Liver (tissue), 3 donors: ENCODE data around the gene TAF7.

Source experiments
- GABPA ChIP-seq, 2 donors: IDR thresholded peaks in 1 of 2; conservative IDR thresholded peaks in 1 of 2; 2 replicates each; pipeline ENCODE4 v1.6.1; 2016; ENCODE audit warnings: antibody characterized with exemption in 2 of 2, mild to moderate bottlenecking in 1 of 2, moderate library complexity in 1 of 2
- TAF1 ChIP-seq: conservative IDR thresholded peaks from 2 replicates; pipeline ENCODE4 v1.6.1; 2016; ENCODE audit warnings: antibody characterized with exemption, mild to moderate bottlenecking
- TF ChIP-seq, protein P1 (sequence below): fragments of 150-350 bp; IDR thresholded peaks from 2 replicates; pipeline ENCODE4 v1.5.1; 2017; ENCODE audit warnings: improper control_type of control experiment, low read depth, low read length; ENCODE audit not compliant: missing input control
- TF ChIP-seq, protein P2 (sequence below): IDR thresholded peaks from 2 replicates; pipeline ENCODE4 v1.6.1; 2016; ENCODE audit warnings: antibody characterized with exemption
- TF ChIP-seq, protein P3 (sequence below): IDR thresholded peaks from 2 replicates; pipeline ENCODE4 v1.6.1; 2016; ENCODE audit warnings: antibody characterized with exemption
- donor health status: healthy.
- donor health status: healthy.

DNA sequence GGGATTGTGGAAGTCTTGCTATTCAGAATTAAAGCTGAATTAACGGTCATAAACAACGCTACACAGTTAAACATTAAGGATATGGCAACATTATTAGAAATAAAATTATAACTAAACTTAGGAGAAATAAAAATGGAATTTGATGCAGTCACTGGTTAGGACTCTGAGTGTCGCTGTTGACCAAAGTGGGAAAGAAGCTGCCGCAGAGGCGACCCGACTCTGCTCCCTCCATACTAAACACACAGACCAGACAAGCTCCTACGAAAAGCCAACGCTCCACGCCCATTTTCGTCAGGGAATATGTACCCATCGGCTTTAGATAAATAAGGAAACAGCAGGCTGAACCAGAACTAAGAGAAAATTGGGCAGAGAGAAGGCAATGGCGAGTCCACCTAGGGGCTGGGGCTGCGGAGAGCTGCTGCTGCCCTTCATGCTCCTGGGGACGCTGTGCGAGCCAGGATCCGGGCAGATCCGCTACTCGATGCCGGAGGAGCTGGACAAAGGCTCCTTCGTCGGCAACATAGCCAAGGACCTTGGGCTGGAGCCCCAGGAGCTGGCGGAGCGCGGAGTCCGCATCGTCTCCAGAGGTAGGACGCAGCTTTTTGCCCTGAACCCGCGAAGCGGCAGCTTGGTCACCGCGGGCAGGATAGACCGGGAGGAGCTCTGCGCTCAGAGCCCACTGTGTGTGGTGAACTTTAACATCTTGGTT, 43.5 kb upstream of the TAF7 start, which contains the start of gene PCDHGA5:
- TF ChIP-seq, protein P1, sequence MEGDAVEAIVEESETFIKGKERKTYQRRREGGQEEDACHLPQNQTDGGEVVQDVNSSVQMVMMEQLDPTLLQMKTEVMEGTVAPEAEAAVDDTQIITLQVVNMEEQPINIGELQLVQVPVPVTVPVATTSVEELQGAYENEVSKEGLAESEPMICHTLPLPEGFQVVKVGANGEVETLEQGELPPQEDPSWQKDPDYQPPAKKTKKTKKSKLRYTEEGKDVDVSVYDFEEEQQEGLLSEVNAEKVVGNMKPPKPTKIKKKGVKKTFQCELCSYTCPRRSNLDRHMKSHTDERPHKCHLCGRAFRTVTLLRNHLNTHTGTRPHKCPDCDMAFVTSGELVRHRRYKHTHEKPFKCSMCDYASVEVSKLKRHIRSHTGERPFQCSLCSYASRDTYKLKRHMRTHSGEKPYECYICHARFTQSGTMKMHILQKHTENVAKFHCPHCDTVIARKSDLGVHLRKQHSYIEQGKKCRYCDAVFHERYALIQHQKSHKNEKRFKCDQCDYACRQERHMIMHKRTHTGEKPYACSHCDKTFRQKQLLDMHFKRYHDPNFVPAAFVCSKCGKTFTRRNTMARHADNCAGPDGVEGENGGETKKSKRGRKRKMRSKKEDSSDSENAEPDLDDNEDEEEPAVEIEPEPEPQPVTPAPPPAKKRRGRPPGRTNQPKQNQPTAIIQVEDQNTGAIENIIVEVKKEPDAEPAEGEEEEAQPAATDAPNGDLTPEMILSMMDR, result no peak
- TF ChIP-seq GABPA (IDR thresholded peaks at IDR 0.05 in 1 of 2, conservative IDR thresholded peaks at IDR 0.05 in 1 of 2) (no peak), TAF1 (no peak)
- TF ChIP-seq, protein P2, sequence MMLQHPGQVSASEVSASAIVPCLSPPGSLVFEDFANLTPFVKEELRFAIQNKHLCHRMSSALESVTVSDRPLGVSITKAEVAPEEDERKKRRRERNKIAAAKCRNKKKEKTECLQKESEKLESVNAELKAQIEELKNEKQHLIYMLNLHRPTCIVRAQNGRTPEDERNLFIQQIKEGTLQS, result no peak
- TF ChIP-seq, protein P3, sequence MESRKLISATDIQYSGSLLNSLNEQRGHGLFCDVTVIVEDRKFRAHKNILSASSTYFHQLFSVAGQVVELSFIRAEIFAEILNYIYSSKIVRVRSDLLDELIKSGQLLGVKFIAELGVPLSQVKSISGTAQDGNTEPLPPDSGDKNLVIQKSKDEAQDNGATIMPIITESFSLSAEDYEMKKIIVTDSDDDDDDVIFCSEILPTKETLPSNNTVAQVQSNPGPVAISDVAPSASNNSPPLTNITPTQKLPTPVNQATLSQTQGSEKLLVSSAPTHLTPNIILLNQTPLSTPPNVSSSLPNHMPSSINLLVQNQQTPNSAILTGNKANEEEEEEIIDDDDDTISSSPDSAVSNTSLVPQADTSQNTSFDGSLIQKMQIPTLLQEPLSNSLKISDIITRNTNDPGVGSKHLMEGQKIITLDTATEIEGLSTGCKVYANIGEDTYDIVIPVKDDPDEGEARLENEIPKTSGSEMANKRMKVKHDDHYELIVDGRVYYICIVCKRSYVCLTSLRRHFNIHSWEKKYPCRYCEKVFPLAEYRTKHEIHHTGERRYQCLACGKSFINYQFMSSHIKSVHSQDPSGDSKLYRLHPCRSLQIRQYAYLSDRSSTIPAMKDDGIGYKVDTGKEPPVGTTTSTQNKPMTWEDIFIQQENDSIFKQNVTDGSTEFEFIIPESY, result no peak
